NCI-H1417 (cell line): ENCODE measurements around the gene TRHDE.

Experiments used
- DNase-seq, 3 experiments: peaks; one replicate each; lab custom pipeline; 2025; lab: John Stamatoyannopoulos, UW

Gene TRHDE

DNA sequence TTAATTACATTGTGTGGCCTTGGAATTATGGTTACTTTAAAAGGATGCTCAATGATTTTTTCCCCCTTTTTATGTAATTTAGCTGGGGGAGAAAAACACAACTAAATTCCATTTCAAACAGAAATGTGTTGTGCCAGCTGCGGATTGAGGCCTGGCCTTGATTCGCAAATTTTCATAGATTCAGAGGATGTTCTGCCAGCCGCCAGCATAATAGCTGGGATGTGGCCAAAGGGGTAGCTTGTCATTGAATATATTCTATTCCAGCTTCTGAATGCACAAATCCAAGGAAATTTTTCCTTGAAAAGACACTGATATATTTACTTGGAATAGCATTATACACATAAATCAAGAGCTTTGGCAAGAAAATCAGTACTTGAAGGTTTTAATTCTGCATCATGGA, 43.7 kb downstream of the TRHDE start:
- no peak for DNase-seq

DNA sequence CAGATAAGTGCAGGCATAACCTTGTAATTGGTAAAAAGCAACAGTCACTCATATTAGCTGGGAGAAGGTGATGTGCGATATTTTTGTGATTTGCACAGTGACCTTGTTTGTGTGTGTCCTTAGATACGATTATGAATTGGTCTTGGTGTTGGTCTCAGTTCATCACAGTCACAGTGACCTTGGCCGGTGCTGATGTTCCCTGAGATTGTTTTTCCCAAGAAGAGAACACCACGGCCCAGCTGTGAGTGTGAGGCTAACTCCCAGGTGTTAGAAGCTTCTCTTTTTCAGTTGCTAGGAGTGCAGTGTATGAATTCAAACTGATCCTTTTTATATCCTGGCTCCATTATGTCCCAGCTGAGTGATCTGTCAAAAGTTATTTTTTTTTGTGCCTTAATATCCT, 46.2 kb downstream of the TRHDE start:
- DNase-seq = no peak

DNA sequence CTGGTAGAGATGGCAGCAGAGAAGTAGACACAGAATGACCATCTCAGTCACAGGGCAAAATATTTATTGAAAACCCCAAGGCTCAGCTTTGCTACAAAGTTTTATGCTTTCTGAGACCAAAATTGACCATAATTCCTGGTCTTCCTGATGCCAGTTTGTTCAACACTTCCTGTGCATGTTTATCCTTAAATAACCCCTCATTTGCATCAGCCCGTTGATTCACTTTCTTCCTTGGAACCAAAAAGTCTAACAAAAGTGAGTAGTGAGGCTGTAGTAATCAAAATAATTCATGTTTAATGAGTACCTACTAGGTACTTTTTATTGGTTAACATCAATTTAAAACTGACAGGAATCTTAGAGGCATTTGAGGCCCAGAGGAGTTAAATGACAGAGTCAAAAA, 51.7 kb downstream of the TRHDE start:
- no peak for DNase-seq

DNA sequence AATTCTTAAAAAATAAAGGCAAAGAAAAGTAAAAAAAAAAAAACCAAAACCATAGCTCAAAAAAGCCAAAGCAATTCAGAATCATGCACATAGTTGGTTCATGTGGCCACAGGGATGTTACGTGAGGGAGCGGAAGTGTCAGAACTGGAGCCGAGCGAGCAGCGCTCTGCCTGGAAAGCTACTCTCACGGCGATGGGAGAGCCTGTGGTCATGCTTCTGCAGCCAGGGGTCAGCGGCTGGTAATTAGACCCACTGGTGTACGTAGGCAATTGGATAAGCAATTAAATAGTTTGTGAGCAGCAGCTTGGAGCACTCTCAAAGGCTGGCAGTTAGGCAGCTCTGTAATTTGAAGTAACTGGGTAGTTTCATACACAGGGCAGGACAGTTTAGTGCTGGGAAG, 58.1 kb downstream of the TRHDE start:
- peak in 1 of 3 experiments; percentile 14 for DNase-seq

DNA sequence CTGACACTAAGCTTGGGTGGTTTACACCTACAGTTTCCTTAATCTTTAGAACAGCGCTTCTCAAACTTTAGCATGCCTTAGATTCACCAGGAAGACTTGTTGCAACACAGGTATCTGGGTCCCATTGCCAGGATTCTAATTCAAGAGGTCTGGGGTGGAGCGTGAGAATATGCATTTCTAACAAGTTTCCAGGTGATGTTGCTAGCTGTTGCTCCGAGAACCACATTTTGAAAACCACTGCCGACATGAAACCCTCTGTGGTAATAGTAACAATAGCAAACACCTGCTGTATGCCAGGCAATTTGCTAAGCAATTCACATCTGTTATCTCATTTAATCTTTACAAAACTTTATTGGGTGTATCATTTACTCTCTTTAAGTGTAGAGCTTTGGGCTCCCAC, 58.6 kb downstream of the TRHDE start:
- no peak for DNase-seq

DNA sequence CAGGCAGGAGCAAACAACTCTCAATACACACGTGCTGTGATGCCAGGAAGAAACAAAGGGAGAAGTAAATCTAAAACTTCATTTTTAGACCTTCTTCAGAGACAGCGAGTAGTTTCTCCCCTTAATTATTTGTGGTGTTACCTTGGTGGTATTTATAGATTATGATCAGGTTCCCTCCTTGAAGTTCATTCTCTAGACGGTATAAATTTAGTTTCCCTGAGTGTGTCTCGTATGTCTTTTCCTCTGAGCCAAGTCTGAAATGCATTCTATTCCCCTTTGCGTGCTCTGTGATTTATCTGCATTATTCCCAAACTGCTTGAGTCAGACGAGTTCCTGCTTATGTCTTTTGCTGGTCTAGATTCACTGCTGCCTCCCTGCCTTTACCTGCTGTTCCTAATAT, 65.2 kb downstream of the TRHDE start:
- DNase-seq = no peak

DNA sequence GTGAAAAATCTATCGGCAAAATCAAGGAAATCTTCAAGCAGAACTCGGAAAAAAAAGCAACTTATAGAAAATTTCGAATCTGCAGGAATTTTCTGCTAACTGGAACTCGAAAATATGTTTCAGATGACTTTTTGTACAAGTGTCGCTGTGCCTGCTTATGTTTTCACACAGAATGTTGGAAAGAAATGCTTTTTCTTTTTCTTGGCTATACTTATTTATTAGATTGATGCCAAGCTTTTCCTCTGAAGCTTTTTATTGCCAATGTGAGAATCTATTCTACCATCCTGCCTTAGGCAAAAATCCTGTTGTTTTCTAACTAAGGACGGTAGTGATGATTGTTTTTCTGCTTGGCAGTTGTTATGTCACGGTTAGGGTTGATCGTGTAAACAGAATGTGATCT, 65.8 kb downstream of the TRHDE start:
- no peak for DNase-seq

DNA sequence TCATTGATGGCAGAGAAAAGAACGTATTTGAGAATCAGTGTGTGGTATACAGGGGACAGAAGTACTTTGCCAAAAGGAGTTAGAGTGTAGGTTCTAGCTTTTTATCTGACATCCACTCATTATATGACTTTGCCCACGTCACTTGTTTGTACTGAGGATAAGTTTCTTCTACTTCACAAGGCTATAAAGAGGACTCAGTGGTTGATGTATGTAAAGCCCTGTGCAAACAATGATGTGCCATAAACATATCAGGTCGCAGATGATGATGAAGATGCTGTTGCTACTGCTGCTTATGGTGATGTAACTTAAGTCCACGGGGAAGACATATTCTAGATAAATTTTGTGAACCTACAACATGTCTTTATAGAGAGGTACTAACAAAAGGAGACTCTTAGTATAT, 66.3 kb downstream of the TRHDE start:
- DNase-seq = no peak

DNA sequence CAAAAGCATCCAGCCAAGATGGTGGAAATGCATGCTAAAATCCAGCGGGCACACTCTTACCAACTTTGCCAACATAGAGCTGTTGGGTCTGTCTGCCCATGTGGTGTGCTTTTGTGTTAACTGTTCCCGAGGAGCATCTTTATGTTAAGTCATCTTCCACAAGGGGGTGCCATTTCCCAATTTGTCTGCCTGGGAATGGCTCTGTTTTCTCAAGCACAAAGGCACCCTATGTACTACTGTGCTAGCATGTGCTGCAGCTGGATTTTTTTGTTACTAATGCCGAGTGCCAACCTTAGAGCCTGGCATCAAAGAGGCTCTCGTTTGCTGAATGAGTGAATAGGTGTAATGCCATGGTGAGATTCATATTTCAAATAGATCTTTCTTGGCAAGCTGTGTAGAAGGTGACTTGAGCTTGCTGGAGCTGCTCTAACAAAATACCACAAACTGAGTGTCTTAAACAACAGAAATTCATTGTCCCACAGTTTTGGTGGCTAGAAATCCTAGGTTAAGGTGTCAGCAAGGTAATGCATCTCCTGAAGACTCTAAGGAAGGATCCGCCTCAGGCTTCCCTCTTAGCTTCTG, 74.3 kb downstream of the TRHDE start:
- DNase-seq = peak; percentile 83 to 97 (median 93)

DNA sequence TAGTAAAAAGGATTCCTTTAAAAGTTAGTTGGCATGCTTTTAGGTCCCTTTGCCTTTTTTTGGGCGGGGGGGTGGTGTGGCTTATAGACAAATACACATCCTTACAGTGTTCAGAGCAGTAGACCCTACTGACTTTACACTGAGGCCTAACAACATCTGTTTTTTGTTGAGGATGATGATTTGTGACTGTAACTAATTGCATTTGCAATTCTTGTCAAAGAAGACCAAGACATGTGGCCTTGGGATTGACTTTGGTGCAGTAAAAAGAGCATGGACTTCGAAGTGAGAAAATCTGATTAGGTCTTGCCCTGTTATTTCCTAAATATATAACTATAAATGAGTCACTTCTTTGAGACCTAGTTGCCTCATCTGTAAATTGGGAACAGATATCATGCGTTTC, 77.3 kb downstream of the TRHDE start:
- no peak for DNase-seq

DNA sequence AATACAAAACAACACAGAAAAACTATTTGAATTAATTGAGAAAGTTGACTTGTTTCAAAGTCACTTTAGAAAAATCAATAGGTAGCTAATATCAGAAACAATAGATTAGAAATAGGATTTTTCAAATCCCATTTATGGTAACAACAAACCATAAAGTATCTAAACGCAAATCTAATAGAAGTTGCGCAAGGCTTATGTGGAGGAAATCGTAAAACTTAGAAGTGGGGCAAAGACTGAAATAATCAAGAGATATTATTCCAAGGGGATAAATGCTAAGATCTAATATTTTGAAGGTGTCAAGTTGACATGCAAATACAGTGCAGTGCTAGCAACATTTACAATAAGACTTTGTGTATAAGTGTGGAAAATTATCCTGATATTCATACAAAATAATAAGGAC, 87.2 kb downstream of the TRHDE start:
- DNase-seq = no peak

DNA sequence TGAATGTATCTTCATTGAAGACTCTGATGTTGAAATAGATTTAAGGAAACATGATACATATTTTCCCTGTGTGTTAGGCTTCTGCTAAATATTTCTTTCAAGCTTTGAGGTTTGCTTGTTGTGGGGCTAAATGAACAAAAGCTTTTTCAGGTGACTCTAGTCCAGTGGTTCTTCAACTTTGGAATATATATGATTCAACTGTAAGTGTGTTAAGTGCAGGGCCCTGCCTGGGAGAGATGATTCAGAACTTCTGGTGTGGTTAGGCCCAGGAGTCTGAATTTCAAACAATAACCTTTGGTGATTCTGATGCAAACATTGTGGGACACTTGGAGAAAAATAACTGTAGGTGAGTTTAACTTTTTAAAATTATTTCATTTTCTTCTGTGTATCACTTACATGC, 93.0 kb downstream of the TRHDE start:
- DNase-seq = no peak

DNA sequence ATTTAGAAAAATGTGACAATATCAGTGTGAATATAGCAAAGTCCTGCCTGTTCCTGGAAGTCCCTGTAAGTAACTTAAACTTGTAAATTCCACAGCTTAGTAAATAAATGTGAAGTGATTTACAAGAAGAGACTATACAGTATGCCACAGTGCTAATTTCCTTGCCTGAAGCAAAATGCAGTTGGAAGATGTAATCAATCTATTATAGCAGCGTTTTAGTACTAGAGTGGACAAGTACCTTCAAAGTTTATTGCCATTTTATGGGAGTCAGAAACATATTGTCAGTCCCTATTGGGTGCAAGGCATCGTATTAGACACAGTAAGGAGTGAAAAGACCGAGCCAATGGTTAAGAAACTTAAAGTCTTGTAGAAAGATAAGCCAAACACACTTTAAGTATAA, 94.1 kb downstream of the TRHDE start:
- DNase-seq = no peak

DNA sequence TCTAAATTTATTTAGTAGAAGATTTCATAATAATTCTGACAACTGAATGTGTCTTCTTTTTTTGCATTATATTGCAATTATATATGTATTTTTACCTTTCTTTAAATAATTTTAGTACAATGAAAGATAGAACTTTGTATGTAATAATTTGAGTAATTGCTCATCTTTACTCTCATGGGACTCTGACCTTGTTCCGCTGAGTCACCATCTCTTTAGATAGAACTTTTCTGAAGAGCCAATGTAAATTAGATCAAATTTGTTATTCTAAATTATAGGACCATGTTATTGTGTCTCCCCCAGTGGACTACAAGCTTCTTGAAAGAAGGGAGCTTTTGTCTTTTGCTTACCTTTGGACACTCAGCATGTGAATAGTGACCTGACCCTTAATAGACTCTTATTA, 96.1 kb downstream of the TRHDE start:
- no peak for DNase-seq

DNA sequence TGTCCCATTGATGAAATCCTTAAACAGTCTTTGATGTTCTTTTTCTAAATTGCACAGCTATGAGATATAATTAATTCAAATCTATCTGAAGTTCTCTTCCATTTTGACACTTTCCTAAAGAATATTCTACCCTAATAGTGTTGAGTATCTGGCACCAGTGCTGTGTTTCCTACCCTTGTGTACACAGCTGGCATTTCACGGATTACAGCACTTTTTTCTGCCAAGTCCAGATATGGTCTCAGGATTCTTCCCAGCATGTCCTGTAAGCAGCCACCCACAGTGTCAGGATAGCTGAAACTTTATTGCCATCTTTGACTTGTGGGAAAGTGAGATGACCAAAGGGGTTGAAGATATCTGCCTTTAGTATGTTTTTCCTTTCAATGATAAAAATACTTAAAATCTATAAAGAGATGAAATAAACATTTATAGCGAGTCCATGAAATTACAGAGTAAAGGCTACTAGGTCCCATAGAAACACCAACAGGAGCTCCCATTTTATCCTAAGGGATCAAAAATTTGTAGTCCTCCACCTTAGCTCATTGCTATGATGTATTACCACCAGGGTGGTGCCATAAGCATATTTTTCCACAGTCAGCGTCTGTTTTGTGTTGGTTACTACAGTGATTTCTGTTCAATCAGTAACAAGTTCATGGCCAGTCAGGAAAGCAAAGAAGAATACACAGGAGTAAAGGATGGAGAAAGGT, 96.7 kb downstream of the TRHDE start:
- DNase-seq = peak in 1 of 3 experiments; percentile 35

DNA sequence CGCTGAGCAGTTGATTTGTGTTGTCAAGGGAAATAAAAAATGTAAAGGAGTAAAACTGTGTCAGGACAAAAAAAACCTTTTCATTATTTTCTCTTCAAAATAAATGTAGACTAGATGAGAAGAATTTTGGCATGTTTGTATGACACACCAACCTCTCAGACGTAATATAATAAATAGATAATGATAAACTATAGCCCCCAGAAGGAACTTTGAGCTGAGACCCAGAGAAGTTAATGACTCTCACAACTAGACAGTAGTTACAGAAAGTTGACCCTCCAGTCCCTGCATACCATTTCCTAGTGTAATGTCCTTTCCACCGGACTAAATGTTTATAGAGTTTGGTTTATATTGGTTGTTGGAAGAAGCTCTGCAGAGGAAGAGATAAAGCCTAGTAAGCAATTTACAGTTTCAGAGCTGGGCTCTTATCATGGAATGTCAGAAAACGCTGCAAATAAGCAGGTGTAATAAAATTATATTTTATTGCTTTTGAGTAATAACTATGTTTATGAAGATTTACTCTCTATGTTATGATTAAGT, 97.3 kb downstream of the TRHDE start:
- no peak for DNase-seq

DNA sequence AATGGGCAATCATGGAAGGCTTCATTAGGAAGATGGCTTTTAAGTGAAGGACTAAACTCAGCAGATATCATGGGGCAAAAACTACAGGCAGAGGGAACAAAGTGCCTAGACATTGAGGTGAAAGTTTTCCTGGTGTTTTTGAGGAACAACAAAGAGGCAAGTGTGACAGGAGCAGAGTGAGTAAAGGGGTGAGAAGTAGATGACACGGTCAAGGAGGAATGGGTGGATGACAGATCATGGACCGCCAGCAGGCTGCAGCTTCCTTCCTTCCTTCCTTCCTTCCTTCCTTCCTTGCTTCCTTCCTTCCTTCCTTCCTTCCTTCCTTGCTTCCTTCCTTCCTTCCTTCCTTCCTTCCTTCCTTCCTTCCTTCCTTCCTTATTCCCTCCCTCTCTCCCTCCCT, 108.3 kb downstream of the TRHDE start:
- no peak for DNase-seq

DNA sequence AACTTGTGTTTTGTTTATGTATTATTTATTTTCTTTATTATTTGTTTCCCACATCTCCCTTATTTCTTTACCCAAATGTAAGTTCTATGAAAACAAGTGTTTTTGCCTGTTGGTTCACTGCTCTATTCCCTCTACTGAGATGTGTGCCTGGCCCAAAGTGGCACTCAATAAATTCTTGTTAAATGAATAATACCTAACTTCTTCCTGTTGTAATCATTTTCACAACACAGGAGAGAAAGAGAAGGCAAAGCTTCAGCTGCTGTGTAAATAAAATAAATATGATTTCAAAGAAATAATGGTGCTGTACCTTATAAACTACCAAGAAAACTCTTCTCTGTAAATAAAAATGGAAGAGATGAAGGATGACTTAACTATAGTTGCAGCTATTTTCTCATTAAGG, 116.2 kb downstream of the TRHDE start:
- DNase-seq = no peak

DNA sequence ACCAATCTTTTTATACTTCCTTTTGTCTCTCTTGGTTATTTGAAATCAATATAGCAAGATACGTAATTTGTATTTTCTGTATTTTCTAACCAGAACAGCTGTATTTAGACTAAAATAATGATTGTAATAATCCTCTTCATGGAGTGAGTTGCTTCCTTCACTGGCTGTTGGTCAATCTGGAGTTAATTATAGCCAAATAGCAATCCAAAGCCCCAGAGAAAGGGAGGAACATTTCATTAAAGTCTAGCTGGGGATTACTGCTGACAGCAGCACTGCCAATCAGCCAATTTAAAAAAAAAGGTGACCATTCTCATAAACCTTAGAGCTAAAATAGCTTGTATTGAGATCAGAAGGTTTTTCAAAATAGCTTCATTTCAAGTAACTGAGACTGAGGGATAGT, 118.0 kb downstream of the TRHDE start:
- peak in 1 of 3 experiments; percentile 19 for DNase-seq

DNA sequence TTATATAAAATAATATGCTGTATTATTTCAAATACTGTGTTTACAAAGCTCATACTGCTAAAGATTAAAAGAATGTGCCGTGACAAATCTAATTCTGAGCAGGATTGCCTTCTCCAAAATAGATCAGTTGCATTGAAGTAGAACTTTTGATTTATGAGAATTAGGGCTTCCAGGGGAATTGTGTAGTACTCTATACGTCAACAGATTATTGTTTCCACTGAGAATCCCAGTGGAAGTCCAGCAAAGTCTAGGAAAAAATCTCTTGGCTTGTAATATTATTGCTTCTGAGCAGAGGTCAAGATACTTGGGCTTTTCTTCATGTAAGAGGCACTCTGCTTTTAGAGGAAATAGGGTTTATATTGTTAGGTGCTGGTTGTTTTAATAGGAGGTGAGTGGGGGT, 133.9 kb downstream of the TRHDE start:
- no peak for DNase-seq

DNA sequence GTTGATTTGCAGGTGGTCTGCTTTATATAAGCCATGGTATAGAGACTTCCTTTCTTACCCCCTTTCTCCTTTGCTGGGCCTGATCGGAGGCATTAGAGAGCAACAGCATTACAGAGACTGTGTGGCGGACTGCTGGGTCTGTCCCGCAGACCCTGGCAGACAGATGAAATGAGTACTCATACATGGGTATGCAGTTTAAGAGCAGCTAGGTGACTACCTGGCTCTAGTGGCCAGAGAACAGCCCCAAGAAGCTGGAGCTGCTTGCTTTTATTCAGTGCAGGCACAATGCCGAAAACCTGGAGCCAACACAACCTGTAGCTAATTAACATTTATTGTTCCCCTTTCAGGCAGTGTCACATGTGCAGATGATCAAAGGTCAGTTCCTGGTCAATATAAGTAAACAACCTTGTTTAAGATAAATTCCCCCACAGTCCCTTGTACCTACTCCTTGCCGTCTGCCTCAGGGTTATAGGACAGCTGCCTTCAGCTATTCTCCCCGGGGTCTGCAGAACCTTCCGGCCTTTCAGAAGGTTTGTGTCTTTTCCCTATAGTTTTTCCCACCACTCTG, 160.0 kb downstream of the TRHDE start:
- no peak for DNase-seq

DNA sequence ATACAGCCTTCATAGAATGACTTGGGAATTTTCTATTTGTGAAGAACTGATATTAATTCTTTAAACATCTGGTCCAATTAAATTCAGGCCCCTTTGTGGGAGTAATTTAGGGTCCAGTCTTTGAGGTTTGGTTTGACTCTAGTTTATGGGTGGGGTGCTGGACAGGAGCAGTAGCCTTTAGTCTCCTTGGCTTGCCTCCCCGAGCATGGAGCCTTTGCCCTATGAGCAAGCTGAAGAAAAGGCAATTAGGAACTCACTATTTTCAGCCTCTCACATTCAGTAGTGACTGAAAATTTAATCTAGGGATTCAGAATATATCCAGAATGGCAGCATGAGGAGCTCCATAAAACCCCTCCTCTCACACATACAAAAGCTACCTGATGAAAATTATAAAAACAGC, 161.1 kb downstream of the TRHDE start:
- DNase-seq = no peak

DNA sequence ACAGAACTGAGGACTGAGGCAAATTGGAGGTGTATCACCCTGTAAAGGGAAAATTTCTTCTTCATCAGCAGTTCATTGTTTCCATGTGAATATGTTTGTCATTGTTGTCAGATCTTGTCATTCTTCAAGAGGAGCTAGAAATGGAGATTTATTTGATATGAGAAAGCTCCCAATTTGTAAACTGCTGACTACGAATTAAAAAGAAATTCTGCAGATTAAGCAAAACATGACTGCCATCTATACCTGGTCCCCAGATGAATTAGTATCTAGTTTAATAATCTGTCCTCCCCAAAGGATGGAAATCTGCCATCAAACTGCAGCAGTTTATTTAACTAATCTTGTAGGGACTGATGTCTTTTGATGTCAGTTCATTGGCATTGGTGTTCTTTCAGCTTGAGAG, 162.8 kb downstream of the TRHDE start:
- DNase-seq = no peak

DNA sequence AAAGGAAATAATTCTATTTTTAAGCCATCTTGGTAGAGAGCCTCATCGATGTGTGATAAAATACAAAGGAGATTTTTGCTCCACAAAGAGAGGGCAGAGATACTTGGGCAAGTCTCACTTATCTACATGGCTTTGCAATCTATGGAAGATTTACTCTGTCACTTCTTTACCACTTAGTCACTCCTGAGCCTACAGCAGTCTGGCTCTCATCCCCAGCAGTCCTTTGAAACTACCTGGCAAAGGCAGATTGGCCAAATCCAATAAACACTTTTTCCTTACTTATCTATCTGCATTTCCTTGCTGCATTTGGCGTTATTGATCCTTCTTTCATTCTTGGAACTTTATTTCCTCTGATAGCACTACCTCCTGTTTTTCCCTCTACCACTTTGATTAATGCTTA, 170.0 kb downstream of the TRHDE start:
- no peak for DNase-seq
